Vagina (tissue), 2 donors: ENCODE results near the gene TRAPPC10. TPM values are rescaled to one million over a fixed set of nuclear protein-coding genes. Genes with fewer than 3 reads are reported as not detected.

Experiments
- DNase-seq, 2 donors: peaks; one replicate each; pipeline ENCODE4 v3.0.0-alpha.2; 2017; ENCODE audit errors: extremely low spot score in 2 of 2
- H3K27ac ChIP-seq: fragments of 200-600 bp; sonication (generic); one replicate; pipeline ENCODE4 v1.5.1; 2019
- H3K27me3 ChIP-seq: fragments of 200-600 bp; sonication (generic); one replicate; pipeline ENCODE4 v1.5.1; 2019
- H3K36me3 ChIP-seq, 2 donors: fragments of 200-600 bp; sonication (generic); one replicate each; pipeline ENCODE4 v1.5.1; 2017 to 2019
- H3K4me1 ChIP-seq: fragments of 200-600 bp; sonication (generic); one replicate; pipeline ENCODE4 v1.5.1; 2019
- H3K4me3 ChIP-seq, 2 donors: fragments of 200-600 bp; sonication (generic); 1 replicate in 1 of 2; 2 replicates in 1 of 2; pipeline ENCODE4 v1.5.1; 2016 to 2019
- H3K9me3 ChIP-seq: fragments of 200-600 bp; sonication (generic); one replicate; pipeline ENCODE4 v1.5.1; 2019
- POLR2A ChIP-seq, 2 donors: fragments of 450-650 bp; IDR thresholded peaks; one replicate each; pipeline ENCODE4 v1.6.1; 2017; ENCODE audit warnings: antibody characterized with exemption in 2 of 2, mild to moderate bottlenecking in 2 of 2, moderate library complexity in 2 of 2
- POLR2AphosphoS5 ChIP-seq, 2 donors: sonication (generic); formaldehyde crosslinking; IDR thresholded peaks; one replicate each; pipeline ENCODE4 v1.9.0; 2017; ENCODE audit warnings: antibody characterized with exemption in 2 of 2, mild to moderate bottlenecking in 2 of 2, low read depth in 1 of 2; ENCODE audit not compliant: insufficient read depth in 1 of 2
- intact Hi-C: fragments of 100-400 bp; cut with DNase I; formaldehyde crosslinking; loops from one replicate; pipeline ENCODE4 v1.15.1; 2023
- total RNA-seq: library from RNA; depleted of rRNA; stranded (reverse); fragments of >200 nt; gene quantifications from one replicate; pipeline ENCODE4 v1.2.3, GENCODE V29; 2016
- TF ChIP-seq, protein P1 (sequence below), 3 experiments: fragments of 450-650 bp in 2 of 3; fragments of 200-600 bp in 1 of 3; sonication (generic) in 1 of 3; IDR thresholded peaks; one replicate each; pipeline ENCODE4 v1.5.1; 2017 to 2019; ENCODE audit warnings: antibody characterized with exemption in 3 of 3, mild to moderate bottlenecking in 2 of 3, moderate library complexity in 2 of 3

Gene TRAPPC10, protein sequence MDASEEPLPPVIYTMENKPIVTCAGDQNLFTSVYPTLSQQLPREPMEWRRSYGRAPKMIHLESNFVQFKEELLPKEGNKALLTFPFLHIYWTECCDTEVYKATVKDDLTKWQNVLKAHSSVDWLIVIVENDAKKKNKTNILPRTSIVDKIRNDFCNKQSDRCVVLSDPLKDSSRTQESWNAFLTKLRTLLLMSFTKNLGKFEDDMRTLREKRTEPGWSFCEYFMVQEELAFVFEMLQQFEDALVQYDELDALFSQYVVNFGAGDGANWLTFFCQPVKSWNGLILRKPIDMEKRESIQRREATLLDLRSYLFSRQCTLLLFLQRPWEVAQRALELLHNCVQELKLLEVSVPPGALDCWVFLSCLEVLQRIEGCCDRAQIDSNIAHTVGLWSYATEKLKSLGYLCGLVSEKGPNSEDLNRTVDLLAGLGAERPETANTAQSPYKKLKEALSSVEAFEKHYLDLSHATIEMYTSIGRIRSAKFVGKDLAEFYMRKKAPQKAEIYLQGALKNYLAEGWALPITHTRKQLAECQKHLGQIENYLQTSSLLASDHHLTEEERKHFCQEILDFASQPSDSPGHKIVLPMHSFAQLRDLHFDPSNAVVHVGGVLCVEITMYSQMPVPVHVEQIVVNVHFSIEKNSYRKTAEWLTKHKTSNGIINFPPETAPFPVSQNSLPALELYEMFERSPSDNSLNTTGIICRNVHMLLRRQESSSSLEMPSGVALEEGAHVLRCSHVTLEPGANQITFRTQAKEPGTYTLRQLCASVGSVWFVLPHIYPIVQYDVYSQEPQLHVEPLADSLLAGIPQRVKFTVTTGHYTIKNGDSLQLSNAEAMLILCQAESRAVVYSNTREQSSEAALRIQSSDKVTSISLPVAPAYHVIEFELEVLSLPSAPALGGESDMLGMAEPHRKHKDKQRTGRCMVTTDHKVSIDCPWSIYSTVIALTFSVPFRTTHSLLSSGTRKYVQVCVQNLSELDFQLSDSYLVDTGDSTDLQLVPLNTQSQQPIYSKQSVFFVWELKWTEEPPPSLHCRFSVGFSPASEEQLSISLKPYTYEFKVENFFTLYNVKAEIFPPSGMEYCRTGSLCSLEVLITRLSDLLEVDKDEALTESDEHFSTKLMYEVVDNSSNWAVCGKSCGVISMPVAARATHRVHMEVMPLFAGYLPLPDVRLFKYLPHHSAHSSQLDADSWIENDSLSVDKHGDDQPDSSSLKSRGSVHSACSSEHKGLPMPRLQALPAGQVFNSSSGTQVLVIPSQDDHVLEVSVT
- 22.6 TPM for total RNA-seq

DNA sequence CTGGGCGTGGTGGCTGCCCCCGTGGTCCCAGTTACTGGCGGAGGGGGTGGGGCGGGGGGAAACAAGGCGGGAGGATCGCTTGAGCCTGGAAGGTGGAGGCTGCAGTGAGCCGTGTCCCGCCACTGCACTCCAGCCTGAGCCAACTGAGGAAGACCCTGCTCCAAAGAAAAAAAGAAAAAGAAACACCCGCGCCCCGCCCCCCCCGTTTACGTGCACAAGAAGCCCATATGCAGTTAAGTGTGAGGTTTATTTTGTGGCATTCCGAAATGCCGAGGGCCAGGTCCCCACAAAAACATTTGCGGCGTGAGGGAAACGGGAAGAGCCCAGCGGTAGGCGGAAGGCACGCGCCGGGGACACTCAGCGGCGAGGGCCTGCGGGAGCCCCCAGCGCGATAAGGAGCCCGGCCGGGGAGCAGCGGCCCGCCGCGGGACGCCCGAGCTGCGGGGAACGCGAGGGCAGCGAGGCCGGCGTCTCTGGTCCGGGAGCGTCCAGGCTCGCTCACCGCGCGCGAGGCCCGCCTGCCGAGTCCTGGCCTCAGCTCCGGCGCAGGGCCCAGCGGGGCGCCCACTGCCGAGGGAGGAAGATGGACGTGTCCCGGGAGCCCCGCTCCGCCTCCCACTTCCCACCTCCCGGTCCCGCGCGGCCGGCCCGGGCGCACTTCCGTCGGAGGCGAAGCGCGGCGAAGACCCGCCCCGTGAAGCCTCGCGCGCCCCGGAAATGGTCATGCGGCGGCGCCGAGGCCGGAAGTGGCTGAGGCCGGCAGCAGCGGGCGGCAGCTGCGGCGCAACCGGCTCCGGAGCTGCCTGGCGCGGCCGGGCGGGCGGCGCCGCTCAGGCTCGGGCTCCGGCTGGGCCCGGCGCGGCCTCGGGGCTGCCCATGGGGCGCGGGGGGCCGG is at the start of gene TRAPPC10:
Gene TRAPPC10, plus strand, starts transcription at position 731 of the 895 bp plus-strand sequence. CDS start 185 bp downstream, outside the sequence.
- no peak for DNase-seq
- Histone ChIP-seq H3K27ac (peak within 1 kb of the TSS; percentile 92), H3K4me1 (peaks cover 45% of the 10 kb centered on the region), H3K36me3 (no peaks in the 10 kb centered on the region), H3K9me3 (no peaks in the 10 kb centered on the region), H3K4me3 (peak within 1 kb of the TSS; percentile 88 to 96), H3K27me3 (no peaks in the 10 kb centered on the region)
- peak in 1 of 2 donors; percentile 67 for TF ChIP-seq POLR2AphosphoS5 (IDR thresholded peaks at IDR 0.05; ENCODE audit: insufficient read depth in 1 of 2, low read depth in 1 of 2)
- TF ChIP-seq, protein P1, sequence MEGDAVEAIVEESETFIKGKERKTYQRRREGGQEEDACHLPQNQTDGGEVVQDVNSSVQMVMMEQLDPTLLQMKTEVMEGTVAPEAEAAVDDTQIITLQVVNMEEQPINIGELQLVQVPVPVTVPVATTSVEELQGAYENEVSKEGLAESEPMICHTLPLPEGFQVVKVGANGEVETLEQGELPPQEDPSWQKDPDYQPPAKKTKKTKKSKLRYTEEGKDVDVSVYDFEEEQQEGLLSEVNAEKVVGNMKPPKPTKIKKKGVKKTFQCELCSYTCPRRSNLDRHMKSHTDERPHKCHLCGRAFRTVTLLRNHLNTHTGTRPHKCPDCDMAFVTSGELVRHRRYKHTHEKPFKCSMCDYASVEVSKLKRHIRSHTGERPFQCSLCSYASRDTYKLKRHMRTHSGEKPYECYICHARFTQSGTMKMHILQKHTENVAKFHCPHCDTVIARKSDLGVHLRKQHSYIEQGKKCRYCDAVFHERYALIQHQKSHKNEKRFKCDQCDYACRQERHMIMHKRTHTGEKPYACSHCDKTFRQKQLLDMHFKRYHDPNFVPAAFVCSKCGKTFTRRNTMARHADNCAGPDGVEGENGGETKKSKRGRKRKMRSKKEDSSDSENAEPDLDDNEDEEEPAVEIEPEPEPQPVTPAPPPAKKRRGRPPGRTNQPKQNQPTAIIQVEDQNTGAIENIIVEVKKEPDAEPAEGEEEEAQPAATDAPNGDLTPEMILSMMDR (IDR thresholded peaks at IDR 0.05), result no peak
- TF ChIP-seq POLR2A (IDR thresholded peaks at IDR 0.05), result peak in 1 of 2 donors; percentile 76
- intact Hi-C loops, result no loop called here

DNA sequence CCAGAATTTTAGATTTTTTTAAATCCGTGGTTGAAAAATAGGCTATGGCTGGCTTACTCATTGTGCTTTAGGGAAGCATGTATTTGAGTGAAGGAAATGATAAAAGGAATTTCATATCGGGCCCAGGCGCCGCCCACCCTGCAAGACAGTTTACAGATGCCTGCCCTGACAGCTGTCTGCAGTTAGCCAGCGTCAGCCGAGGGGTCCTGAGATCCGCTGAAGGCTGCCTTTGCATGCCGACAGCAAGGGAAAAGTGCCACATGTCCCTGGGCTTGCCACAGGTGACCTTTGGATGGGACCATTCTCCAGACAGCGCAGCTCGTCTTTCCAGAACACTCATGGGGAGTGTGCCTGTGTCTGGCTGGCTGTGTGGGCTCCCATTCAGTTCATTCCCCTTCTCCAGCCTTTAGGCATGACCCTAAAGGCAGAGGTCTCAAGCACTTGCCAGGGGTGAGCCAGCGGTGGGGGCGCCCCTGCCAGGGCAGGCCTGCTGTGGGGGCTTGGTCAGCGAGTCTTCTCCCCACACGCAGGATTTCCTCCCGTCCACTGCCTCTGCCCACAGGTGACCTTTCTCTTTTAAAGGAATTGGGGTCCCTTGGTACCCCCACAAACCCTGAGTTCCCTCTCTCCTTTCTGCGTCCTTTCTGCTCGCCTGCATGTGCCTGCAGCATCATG is 46.1 kb upstream of the TRAPPC10 start:
- H3K4me3 ChIP-seq, result no peak overlapping the region
- DNase-seq, result no peak
- intact Hi-C loops, result no loop called here
- peaks cover 0 to 25% of the 10 kb centered on the region in 2 donors for H3K36me3 ChIP-seq
- no peaks in the 10 kb centered on the region for H3K27me3 ChIP-seq
- no peak overlapping the region for H3K27ac ChIP-seq
- no peaks in the 10 kb centered on the region for H3K4me1 ChIP-seq
- H3K9me3 ChIP-seq, result no peaks in the 10 kb centered on the region
- no peak for TF ChIP-seq POLR2A (IDR thresholded peaks at IDR 0.05)
- no peak for TF ChIP-seq POLR2AphosphoS5 (IDR thresholded peaks at IDR 0.05; ENCODE audit: insufficient read depth in 1 of 2, low read depth in 1 of 2)
- TF ChIP-seq, protein P1 (IDR thresholded peaks at IDR 0.05), result no peak

DNA sequence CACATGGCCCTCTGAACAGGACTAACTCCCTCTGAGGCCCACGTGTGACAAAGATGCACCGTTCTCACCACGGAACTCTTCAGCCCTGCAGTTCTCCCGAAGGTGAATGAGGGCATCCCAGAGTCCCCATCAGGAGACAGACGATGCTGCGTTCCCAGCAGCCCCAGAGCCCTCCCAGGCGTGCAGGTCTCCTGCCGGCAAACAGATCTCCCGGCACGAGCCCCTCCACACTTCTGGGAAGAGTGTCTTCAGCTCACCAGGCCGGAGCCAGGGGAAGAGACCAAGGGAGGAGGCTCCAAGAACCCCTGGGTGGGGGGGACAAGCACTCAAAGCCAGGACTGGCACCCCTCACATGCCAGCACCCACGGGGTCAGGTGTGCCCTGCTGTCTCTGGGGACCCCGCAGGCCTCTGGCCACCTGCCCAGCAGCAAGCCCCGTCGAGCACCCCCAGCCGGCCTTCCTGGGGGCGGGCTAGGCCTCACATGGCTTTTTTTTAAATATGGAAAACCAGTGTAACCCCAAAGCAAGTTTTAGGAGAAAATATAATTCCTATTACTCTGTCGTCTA is 45.1 kb upstream of the TRAPPC10 start:
- TF ChIP-seq, protein P1 (IDR thresholded peaks at IDR 0.05), result no peak
- TF ChIP-seq POLR2AphosphoS5 (IDR thresholded peaks at IDR 0.05; ENCODE audit: insufficient read depth in 1 of 2, low read depth in 1 of 2) (no peak), POLR2A (IDR thresholded peaks at IDR 0.05) (no peak)
- Histone ChIP-seq H3K9me3 (no peaks in the 10 kb centered on the region), H3K27ac (no peak overlapping the region), H3K4me1 (no peaks in the 10 kb centered on the region), H3K4me3 (no peak overlapping the region), H3K27me3 (no peaks in the 10 kb centered on the region), H3K36me3 (peaks cover 0 to 34% of the 10 kb centered on the region in 2 donors)
- no peak for DNase-seq
- intact Hi-C loops, result no loop called here

DNA sequence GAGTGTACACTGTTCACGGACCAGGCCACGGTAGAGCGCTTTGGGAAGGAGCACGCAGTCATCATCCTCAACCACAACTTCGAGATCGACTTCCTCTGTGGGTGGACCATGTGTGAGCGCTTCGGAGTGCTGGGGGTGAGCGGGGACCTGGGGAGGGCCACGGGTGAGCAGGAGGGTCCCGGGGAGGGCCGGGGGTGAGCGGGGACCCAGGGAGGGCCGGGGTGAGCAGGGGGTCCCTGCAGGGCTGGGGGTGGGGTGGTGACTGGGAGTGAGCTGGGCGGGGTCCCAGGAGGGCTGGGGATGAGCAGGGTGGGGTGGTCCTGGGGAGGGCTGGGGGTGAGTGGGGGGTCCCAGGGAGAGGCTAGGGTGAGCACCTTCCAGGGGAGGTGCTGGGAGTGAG is 44.1 kb upstream of the TRAPPC10 start:
- no peak overlapping the region for H3K27ac ChIP-seq
- intact Hi-C loops, result no loop called here

More for the DNA sequence above, 44.1 kb upstream of the TRAPPC10 start:
- Histone ChIP-seq H3K27me3 (no peaks in the 10 kb centered on the region), H3K4me1 (no peaks in the 10 kb centered on the region), H3K4me3 (no peak overlapping the region), H3K9me3 (no peaks in the 10 kb centered on the region), H3K36me3 (peaks cover 0 to 38% of the 10 kb centered on the region in 2 donors)
- TF ChIP-seq POLR2AphosphoS5 (IDR thresholded peaks at IDR 0.05; ENCODE audit: insufficient read depth in 1 of 2, low read depth in 1 of 2), result no peak
- TF ChIP-seq, protein P1 (IDR thresholded peaks at IDR 0.05), result no peak
- no peak for TF ChIP-seq POLR2A (IDR thresholded peaks at IDR 0.05)
- no peak for DNase-seq
